T-helper 2 cell treated with Interferon-gamma antibody and Interleukin-4, amounts not matched to agents 5 μg/mL and 100 μg/mL, for 36 hours (primary cell): Measurements from ENCODE around the gene TSEN54.

Experiments
- DNase-seq: peaks from one replicate; pipeline ENCODE4 v3.0.0; 2021; ENCODE audit warnings: low spot score
- H3K27ac Mint-ChIP-seq: one replicate; pipeline ENCODE4 v1.8.0; 2021; ENCODE audit warnings: mild to moderate bottlenecking, mixed read lengths
- H3K27me3 Mint-ChIP-seq: one replicate; pipeline ENCODE4 v1.8.0; 2021; ENCODE audit warnings: low read depth, mixed read lengths
- H3K36me3 Mint-ChIP-seq: one replicate; pipeline ENCODE4 v1.8.0; 2021; ENCODE audit warnings: low read depth, mixed read lengths
- H3K4me1 Mint-ChIP-seq: one replicate; pipeline ENCODE4 v1.8.0; 2021; ENCODE audit warnings: low read depth, mixed read lengths
- H3K4me3 Mint-ChIP-seq: one replicate; pipeline ENCODE4 v1.8.0; 2022; ENCODE audit warnings: mild to moderate bottlenecking, moderate library complexity, mixed read lengths
- H3K9me3 Mint-ChIP-seq: one replicate; pipeline ENCODE4 v1.8.0; 2021; ENCODE audit warnings: mixed read lengths

TSEN54 gene

DNA sequence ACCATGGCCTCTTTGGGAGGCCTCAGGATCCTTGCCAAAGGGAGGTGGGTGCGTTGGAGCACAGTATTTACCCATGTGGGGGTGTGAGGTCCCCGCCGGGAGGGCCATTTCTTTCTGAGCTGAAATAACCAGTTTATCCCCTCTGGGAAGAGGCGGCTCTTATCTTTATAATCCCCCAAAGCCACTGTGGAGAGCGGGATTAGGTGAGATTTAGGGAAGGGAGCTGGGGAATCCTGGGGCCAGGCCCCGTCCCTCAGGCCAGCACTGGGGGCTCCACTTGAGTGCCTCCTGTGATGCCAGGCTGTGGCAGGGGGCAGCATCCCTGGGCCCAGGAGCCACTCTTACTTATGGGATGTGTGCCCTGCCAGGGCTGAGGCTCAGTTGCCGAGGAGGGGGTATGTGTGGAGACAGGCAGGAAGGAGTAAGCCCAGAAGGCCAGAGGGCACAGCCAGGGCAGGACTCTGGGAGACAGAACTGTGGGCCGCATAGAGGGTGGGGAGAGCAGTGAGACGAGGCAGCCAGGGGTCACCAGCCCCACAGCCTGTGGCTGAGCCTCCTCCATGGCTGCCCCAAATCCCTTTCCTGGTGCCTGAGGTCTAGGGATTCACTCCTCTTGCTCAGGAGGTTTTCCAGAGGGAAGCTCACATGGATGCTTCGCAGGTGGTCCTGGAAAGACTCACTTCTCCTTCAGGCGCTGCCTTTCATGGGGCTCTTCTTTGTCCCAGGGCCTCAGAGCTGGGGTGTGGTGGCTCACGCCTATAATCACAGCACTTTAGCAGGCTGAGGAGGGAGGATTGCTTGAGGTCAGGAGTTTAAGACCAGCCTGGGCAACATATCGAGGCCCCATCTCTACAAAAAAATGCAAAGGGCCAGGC is 34.9 kb upstream of the TSEN54 start:
- peaks cover 9% of the 10 kb centered on the region for H3K36me3 Mint-ChIP-seq
- H3K27me3 Mint-ChIP-seq: no peaks in the 10 kb centered on the region
- H3K9me3 Mint-ChIP-seq: no peaks in the 10 kb centered on the region
- DNase-seq: no peak
- peaks cover 4% of the 10 kb centered on the region for H3K4me1 Mint-ChIP-seq
- H3K4me3 Mint-ChIP-seq: no peak overlapping the region
- no peak overlapping the region for H3K27ac Mint-ChIP-seq

DNA sequence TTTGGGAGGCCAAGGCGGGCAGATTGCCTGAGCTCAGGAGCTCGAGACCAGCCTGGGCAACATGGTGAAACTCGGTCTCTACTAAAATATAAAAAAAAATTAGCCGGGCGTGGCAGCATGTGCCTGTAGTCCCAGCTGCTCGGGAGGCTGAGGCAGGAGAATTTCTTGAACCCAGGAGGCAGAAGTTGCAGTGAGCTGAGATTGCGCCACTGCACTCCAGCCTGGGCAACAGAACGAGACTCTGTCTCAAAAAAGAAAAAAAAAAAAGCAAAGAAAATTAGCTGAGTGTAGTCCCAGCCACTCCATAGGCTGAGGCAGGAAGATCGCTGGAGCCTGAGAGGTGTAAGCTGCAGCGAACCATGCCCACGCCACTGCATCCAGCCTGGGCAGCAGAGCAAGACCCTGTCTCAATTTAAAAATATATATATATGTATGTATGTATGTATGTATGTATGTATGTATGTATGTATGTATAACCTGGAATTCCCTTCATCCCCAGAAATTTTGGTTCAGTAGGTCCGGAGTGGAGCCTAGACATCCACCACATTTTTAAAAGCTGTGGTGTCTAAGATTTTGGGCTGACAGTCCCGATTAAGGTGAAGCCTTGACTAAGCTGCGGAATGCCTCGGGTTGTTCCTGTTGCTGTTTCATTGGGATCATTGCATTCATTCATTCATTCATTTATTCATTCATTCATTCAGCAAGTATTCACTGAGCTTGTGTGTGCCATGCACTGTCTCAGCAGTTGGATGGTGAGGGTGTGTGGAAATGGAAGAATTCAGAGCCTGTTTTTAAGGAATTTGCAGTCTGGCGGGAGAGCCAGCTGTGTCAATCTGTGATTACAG is 34.0 kb upstream of the TSEN54 start:
- DNase-seq: no peak
- Mint-ChIP-seq H3K4me1 (peaks cover 9% of the 10 kb centered on the region), H3K36me3 (peaks cover 9% of the 10 kb centered on the region), H3K4me3 (no peak overlapping the region), H3K27me3 (no peaks in the 10 kb centered on the region), H3K27ac (no peak overlapping the region), H3K9me3 (no peaks in the 10 kb centered on the region)

DNA sequence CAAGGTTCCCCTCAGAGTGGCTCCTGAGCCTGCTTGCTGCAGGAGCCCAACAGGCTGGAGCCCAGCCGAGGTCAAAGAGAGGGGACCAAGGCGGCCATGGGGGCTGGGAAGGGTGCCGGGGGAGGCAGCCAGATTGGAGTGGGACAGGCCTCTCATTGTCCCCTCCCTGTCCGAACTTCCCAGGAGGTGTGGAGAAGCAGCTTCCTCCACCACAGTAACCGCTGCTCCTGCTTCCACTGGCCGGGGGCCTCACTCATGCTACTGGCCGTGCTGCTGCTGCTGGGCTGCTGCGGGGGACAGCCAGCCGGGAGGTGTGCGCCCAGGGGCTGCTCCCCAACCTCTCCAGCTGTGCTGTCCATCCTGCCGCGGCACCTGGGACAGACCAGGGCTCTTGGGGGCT is 30.6 kb upstream of the TSEN54 start:
- no peaks in the 10 kb centered on the region for H3K9me3 Mint-ChIP-seq
- H3K27me3 Mint-ChIP-seq: no peaks in the 10 kb centered on the region
- H3K4me1 Mint-ChIP-seq: peaks cover 15% of the 10 kb centered on the region
- DNase-seq: no peak
- no peak overlapping the region for H3K27ac Mint-ChIP-seq
- no peak overlapping the region for H3K4me3 Mint-ChIP-seq
- H3K36me3 Mint-ChIP-seq: peaks cover 12% of the 10 kb centered on the region

DNA sequence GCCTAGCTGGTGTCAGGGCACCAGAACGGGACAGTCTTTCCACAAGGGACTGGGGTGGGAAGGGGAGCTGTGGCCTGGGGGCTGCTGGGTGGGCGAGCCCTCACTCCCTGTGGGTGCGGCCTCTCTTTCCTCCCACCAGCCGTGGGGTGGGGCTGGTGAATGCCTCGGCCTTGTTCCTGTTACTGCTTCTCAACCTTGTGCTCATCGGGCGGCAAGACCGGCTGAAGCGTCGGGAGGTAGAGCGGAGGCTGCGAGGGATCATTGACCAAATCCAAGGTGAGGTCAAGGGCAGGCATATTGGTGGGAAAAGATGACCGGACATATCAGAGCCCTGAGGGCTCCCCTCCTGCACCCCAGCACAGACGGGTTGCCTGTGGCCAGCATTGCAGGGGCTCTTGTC is 30.2 kb upstream of the TSEN54 start:
- Mint-ChIP-seq H3K36me3 (peaks cover 10% of the 10 kb centered on the region), H3K4me3 (no peak overlapping the region), H3K9me3 (no peaks in the 10 kb centered on the region), H3K4me1 (peaks cover 15% of the 10 kb centered on the region), H3K27ac (peak overlapping the region; percentile 64), H3K27me3 (no peaks in the 10 kb centered on the region)
- no peak for DNase-seq

DNA sequence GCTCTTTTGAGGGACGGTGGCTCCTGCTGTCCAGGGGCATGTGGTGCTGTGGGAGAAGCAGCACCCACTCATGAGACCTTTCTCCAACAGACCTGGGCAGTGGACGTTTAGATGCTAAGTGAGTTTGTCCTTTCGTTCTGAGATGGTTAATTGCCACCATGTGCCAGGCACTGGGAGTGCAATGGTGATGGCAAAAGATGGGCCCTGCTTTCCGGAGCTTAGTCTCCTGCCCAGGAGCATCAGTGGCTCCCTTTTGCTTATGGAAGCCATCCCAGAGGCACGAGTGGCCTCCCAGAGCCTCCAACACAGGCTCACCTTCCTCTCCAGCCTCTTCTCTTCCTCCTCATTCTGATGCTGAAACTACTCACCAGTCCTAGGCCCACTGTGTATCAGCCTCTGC is 29.4 kb upstream of the TSEN54 start:
- Mint-ChIP-seq H3K4me3 (peak overlapping the region; percentile 73), H3K4me1 (peaks cover 15% of the 10 kb centered on the region), H3K27ac (peak overlapping the region; percentile 93), H3K9me3 (no peaks in the 10 kb centered on the region), H3K27me3 (no peaks in the 10 kb centered on the region), H3K36me3 (peaks cover 10% of the 10 kb centered on the region)
- DNase-seq: no peak

DNA sequence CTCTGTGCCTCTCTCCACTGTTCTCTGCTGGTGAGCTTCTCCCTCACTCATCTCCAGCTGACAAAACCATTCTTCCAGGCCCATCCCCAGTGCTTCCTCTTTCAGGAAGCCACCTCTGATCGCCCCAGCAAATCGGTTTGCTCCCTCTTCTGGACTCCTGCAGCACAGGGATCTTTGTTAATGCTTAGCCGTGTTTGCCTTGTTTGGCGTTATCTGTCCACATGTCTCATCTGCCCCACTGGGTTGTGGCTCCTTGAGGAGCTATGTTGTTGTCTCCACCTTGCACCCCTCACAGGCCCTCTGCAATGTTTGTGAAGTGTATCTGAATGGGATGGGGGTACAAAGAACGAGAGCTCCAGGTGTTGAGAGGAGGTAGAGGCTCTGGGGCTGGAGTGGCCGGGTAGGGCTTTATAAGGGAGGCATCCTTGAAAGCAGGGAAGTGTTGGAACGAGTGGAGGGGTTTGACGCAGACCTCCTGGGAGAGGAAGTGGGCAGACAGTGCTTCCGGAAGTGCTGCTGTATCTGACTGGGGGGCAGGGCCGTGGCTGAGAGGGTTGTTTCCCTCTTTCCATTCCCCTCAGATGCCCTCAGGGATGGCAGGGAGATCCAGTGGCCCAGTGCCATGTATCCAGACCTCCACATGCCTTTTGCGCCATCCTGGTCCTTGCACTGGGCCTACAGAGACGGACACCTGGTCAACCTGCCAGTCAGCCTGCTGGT is 28.8 kb upstream of the TSEN54 start:
- peaks cover 11% of the 10 kb centered on the region for H3K36me3 Mint-ChIP-seq
- H3K4me1 Mint-ChIP-seq: peaks cover 15% of the 10 kb centered on the region
- H3K9me3 Mint-ChIP-seq: no peaks in the 10 kb centered on the region
- no peaks in the 10 kb centered on the region for H3K27me3 Mint-ChIP-seq
- DNase-seq: peak; percentile 22
- peak overlapping the region; percentile 93 for H3K27ac Mint-ChIP-seq
- H3K4me3 Mint-ChIP-seq: peak overlapping the region; percentile 73

DNA sequence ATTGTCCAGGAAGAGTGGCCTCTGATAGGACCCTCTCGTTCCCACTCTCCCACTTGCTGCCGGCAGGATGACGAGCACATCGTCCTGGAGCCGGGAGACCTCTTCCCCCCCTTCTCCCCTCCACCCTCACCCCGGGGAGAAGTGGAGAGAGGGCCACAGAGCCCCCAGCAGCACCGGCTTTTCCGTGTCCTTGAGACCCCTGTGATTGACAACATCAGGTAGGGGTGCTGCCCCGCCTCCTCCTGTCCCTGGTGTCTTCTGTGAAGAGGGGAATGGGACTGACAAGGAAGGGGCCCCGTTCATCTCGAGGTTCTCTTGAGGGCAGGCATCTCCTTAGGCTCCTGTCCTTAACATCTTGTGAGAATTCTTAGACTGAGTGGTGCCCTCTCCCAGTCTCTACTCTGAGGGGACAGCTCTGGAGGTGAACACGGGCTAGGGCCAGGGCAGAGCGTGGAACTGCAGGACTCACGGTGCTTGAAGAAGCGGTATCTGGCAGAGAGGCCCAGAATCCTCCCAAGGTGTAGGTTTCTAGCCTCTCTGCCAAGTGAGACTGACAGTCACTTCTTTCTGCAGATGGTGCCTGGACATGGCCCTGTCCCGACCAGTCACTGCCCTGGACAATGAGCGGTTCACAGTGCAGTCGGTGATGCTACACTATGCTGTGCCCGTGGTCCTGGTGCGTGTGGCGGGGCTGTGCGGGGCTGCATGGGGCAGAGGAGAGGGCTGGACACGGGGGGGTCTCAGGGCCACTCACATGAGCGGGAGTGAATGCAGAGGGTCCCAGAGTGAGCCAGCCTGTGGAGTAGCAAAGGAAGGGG is 27.4 kb upstream of the TSEN54 start:
- peaks cover 13% of the 10 kb centered on the region for H3K4me1 Mint-ChIP-seq
- DNase-seq: no peak
- no peaks in the 10 kb centered on the region for H3K27me3 Mint-ChIP-seq
- H3K4me3 Mint-ChIP-seq: no peak overlapping the region
- peaks cover 15% of the 10 kb centered on the region for H3K36me3 Mint-ChIP-seq
- H3K27ac Mint-ChIP-seq: peak overlapping the region; percentile 41
- H3K9me3 Mint-ChIP-seq: no peaks in the 10 kb centered on the region

DNA sequence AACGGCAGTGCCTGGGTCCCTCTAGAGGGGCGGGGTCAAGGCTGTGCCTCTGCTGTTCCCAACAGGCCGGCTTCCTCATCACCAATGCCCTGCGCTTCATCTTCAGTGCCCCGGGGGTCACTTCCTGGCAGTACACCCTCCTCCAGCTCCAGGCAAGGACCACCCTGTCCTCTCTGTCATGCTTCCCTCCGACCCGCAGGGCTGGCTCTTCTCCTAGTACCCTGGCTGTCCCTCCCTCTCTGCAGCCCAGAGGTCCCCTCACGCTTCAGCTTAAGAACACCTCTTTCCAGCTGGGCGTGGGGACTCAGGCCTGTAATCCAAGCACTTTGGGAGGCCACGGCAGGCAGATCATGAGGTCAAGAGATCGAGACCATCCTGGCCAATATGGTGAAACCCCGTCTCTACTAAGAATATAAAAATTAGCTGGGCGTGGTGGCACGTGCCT is 26.8 kb upstream of the TSEN54 start:
- Mint-ChIP-seq H3K27ac (peak overlapping the region; percentile 31), H3K36me3 (peaks cover 15% of the 10 kb centered on the region), H3K4me3 (no peak overlapping the region), H3K4me1 (peaks cover 13% of the 10 kb centered on the region), H3K9me3 (no peaks in the 10 kb centered on the region), H3K27me3 (no peaks in the 10 kb centered on the region)
- DNase-seq: no peak

DNA sequence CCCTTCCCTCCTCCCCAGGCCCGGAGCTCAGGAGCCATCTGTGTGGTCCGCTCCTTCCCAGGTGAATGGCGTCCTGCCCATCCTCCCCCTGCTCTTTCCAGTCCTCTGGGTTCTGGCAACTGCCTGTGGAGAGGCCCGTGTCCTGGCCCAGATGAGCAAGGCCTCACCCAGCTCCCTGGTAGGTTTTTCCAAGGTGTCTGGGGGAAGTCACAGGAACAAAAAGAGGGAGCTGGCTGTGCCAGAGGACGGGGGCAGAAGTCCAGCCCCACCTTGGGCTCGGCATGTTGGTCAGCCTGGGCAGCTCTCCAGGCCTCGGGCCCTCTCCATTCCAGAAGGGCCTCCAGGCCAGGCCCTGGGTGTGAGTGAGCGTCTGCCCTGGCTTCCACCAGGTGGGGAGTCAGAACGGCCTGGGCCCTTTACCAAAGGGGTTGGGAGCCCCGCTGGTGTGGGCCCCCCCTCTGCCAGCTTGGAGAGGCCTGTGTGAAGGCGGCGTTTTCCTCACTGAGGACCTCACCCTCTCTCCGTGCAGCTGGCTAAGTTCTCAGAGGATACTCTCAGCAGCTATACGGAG is 26.1 kb upstream of the TSEN54 start:
- no peak overlapping the region for H3K4me3 Mint-ChIP-seq
- DNase-seq: no peak
- no peaks in the 10 kb centered on the region for H3K27me3 Mint-ChIP-seq
- H3K9me3 Mint-ChIP-seq: no peaks in the 10 kb centered on the region
- peaks cover 13% of the 10 kb centered on the region for H3K4me1 Mint-ChIP-seq
- no peak overlapping the region for H3K27ac Mint-ChIP-seq
- peaks cover 11% of the 10 kb centered on the region for H3K36me3 Mint-ChIP-seq

DNA sequence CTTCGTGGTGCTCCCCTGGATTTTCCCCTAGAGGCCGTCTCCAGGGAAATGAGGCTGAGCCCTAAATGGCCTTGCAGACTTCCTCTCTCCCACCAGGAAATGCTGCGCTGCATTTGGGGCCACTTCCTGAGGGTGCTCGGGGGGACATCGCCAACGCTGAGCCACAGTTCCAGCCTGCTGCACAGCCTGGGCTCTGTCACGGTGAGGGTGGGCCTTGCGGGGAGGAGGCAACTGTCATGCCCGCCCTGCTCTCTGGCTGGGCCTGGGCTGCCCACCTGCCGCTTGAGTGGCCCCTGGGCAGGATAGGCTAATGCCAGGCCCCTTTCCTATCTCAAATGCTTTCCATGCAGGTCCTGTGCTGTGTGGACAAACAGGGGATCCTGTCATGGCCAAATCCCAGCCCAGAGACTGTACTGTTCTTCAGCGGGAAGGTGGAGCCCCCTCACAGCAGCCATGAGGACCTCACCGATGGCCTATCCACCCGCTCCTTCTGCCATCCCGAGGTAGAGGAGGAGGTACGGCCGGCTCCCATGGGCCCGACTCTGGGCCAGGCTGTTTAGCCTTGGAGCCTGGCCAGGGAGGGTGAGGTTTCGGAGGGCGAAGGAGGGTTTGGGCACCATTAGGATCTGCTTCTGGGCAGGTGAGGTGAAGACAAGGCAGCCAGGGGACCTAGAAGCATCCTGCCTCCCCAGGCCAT is 25.2 kb upstream of the TSEN54 start:
- no peak for DNase-seq
- Mint-ChIP-seq H3K4me3 (no peak overlapping the region), H3K27ac (no peak overlapping the region), H3K9me3 (no peaks in the 10 kb centered on the region), H3K27me3 (no peaks in the 10 kb centered on the region), H3K4me1 (peaks cover 13% of the 10 kb centered on the region), H3K36me3 (peaks cover 11% of the 10 kb centered on the region)

DNA sequence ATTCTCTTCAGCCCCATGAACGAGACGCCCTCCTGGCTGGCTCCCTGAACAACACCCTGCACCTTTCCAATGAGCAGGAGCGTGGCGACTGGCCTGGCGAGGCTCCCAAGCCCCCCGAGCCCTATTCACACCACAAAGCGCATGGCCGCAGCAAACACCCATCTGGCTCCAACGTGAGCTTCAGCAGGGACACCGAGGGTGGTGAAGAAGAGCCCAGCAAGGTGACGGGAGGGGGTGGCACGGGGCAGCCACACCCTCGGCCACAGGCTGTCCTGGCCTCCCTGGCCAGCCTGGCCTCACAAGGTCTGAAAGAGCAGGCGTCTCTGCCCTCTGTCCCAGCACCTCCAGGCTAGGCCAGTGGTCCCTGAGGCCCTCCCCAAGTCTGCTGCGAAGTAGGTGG is 24.6 kb upstream of the TSEN54 start:
- H3K4me3 Mint-ChIP-seq: no peak overlapping the region
- H3K27ac Mint-ChIP-seq: no peak overlapping the region
- H3K36me3 Mint-ChIP-seq: peaks cover 12% of the 10 kb centered on the region

DNA sequence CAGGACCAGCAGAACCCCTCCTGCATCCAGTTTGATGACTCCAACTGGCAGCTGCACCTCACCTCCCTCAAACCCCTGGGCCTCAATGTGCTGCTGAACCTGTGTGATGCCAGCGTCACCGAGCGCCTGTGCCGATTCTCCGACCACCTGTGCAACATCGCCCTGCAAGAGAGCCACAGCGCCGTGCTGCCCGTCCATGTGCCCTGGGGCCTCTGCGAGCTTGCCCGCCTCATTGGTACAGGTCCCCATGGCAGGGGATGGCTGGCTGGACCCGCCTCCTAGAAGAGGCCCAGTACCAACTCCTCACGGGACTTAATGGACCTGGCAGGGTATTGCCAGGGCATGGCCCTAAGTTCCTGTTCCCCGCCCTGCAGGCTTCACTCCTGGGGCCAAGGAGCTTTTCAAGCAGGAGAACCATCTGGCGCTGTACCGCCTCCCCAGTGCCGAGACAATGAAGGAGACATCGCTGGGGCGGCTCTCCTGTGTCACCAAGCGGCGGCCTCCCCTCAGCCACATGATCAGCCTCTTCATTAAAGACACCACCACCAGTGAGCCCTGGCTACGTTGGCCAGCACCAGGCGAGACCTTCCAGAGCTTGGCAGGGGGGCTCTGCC is 23.7 kb upstream of the TSEN54 start:
- DNase-seq: no peak
- Mint-ChIP-seq H3K4me1 (peaks cover 3% of the 10 kb centered on the region), H3K9me3 (no peaks in the 10 kb centered on the region), H3K27ac (no peak overlapping the region), H3K4me3 (no peak overlapping the region), H3K36me3 (peaks cover 11% of the 10 kb centered on the region), H3K27me3 (no peaks in the 10 kb centered on the region)

More for the DNA sequence above, 24.6 kb upstream of the TSEN54 start:
- H3K27me3 Mint-ChIP-seq: no peaks in the 10 kb centered on the region
- no peaks in the 10 kb centered on the region for H3K9me3 Mint-ChIP-seq
- peaks cover 10% of the 10 kb centered on the region for H3K4me1 Mint-ChIP-seq
- no peak for DNase-seq
